Endothelial cell of umbilical vein (primary cell): ENCODE results near the gene SLC2A1.

Experiments
- EZH2 ChIP-seq: IDR thresholded peaks from 2 replicates; pipeline ENCODE4 v1.6.1; 2012; ENCODE audit warnings: borderline replicate concordance, low read depth, mild to moderate bottlenecking, moderate library complexity, low read length, inconsistent platforms; ENCODE audit not compliant: severe bottlenecking
- JUN ChIP-seq: IDR thresholded peaks from 2 replicates; pipeline ENCODE4 v1.6.1; 2011; ENCODE audit warnings: borderline replicate concordance, low read depth; ENCODE audit not compliant: insufficient read length, insufficient read depth
- MYC ChIP-seq: IDR thresholded peaks from one replicate; pipeline ENCODE4 v1.6.1; 2011; ENCODE audit warnings: mild to moderate bottlenecking, low read depth, low read length
- POLR2A ChIP-seq: IDR thresholded peaks from 2 replicates; pipeline ENCODE4 v1.6.1; 2012; ENCODE audit warnings: low read depth, mild to moderate bottlenecking, control low read depth, low read length
- POLR2AphosphoS5 ChIP-seq: IDR thresholded peaks from 2 replicates; pipeline ENCODE4 v1.6.1; 2012; ENCODE audit warnings: low read depth, mild to moderate bottlenecking, control low read depth, low read length, moderate library complexity; ENCODE audit not compliant: insufficient read depth
- TF ChIP-seq, protein P1 (sequence below), 2 donors: IDR thresholded peaks; 1 replicate in 1 of 2; 2 replicates in 1 of 2; pipeline ENCODE4 v1.5.1; 2011; ENCODE audit warnings: low read length in 2 of 2, mild to moderate bottlenecking in 2 of 2, moderate library complexity in 2 of 2, control low read depth in 1 of 2, inconsistent platforms in 1 of 2, low read depth in 1 of 2; ENCODE audit not compliant: insufficient read depth in 1 of 2; ENCODE audit errors: extremely low read depth in 1 of 2
- TF ChIP-seq, protein P2 (sequence below): IDR thresholded peaks from 2 replicates; pipeline ENCODE4 v1.6.1; 2011; ENCODE audit not compliant: insufficient read depth, insufficient read length

DNA sequence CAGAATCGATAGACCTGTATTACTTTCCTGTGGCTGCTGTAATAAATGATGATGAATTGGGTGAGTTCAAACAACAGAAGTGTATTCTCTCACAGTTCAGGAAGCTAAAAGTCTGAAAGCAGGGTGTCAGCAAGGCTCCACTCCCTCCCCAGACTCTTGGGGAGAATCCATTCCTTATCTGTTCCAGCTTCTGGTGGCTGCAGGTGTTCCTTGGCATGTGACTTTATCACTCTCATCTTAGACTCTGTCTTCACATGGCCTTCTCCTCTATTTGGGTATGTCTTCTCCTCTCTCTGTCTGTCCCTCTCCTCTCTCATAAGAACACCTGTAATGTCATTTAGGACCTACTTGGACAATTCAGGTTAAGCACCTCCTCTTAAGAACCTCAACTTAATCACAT is 44.1 kb upstream of the SLC2A1 start:
- TF ChIP-seq POLR2A (no peak), EZH2 (no peak), POLR2AphosphoS5 (no peak), JUN (no peak), MYC (no peak)
- TF ChIP-seq, protein P1, sequence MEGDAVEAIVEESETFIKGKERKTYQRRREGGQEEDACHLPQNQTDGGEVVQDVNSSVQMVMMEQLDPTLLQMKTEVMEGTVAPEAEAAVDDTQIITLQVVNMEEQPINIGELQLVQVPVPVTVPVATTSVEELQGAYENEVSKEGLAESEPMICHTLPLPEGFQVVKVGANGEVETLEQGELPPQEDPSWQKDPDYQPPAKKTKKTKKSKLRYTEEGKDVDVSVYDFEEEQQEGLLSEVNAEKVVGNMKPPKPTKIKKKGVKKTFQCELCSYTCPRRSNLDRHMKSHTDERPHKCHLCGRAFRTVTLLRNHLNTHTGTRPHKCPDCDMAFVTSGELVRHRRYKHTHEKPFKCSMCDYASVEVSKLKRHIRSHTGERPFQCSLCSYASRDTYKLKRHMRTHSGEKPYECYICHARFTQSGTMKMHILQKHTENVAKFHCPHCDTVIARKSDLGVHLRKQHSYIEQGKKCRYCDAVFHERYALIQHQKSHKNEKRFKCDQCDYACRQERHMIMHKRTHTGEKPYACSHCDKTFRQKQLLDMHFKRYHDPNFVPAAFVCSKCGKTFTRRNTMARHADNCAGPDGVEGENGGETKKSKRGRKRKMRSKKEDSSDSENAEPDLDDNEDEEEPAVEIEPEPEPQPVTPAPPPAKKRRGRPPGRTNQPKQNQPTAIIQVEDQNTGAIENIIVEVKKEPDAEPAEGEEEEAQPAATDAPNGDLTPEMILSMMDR (IDR thresholded peaks at IDR 0.05; ENCODE audit: extremely low read depth in 1 of 2, insufficient read depth in 1 of 2, low read depth in 1 of 2, low read length in 2 of 2), result no peak
- TF ChIP-seq, protein P2, sequence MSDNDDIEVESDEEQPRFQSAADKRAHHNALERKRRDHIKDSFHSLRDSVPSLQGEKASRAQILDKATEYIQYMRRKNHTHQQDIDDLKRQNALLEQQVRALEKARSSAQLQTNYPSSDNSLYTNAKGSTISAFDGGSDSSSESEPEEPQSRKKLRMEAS, result no peak
